MCF 10A (cell line): ENCODE results near the gene DCPS. TPM values are rescaled to one million over a fixed set of nuclear protein-coding genes. Genes with fewer than 3 reads are reported as not detected.
"Not testable (repeated sequence)": the region's sequence is repeated elsewhere in the genome, so short reads cannot be mapped to it uniquely, and the experiment has no call there.

ENCODE experiments used
- BruUV-seq: library from RNA; stranded (reverse); fragments of 400-500 nt; replicated peaks from 2 replicates; lab custom pipeline; 2021; lab: Mats Ljungman, UMichigan
- CTCF ChIA-PET: fragments of 300-600 bp; sonication (Branson Sonifier 250); formaldehyde crosslinking; extraction: SDS; loops from one replicate; lab custom pipeline; 2021; ENCODE audit warnings: antibody characterized with exemption, inconsistent platforms; lab: Yijun Ruan, JAX
- POLR2A ChIA-PET: fragments of 300-600, 350-650 bp; sonication (Branson Sonifier 250); formaldehyde crosslinking; extraction: SDS; loops from one replicate; lab custom pipeline; 2020; ENCODE audit warnings: antibody characterized with exemption, inconsistent platforms; lab: Yijun Ruan, JAX
- DNase-seq: peaks from one replicate; pipeline ENCODE4 v3.0.0-alpha.2; 2018; ENCODE audit not compliant: unreplicated experiment
- H3K27ac Mint-ChIP-seq: one replicate; pipeline ENCODE4 v1.8.0; 2022; ENCODE audit warnings: mild to moderate bottlenecking, low read depth, mixed read lengths; ENCODE audit not compliant: unreplicated experiment
- H3K27me3 Mint-ChIP-seq: one replicate; pipeline ENCODE4 v1.8.0; 2022; ENCODE audit warnings: mixed read lengths; ENCODE audit not compliant: insufficient read depth, unreplicated experiment
- H3K36me3 Mint-ChIP-seq: one replicate; pipeline ENCODE4 v1.8.0; 2022; ENCODE audit warnings: mild to moderate bottlenecking, moderate library complexity, mixed read lengths; ENCODE audit not compliant: insufficient read depth, unreplicated experiment
- H3K4me1 Mint-ChIP-seq: one replicate; pipeline ENCODE4 v1.8.0; 2022; ENCODE audit warnings: mixed read lengths; ENCODE audit not compliant: insufficient read depth, unreplicated experiment
- H3K4me3 Mint-ChIP-seq: one replicate; pipeline ENCODE4 v1.8.0; 2022; ENCODE audit warnings: mild to moderate bottlenecking, moderate library complexity, mixed read lengths; ENCODE audit not compliant: unreplicated experiment
- H3K9me3 Mint-ChIP-seq: one replicate; pipeline ENCODE4 v1.8.0; 2022; ENCODE audit warnings: mixed read lengths; ENCODE audit not compliant: unreplicated experiment
- CTCF ChIP-seq: fragments of 200-600 bp; IDR thresholded peaks from one replicate; pipeline ENCODE4 v1.8.0; 2022; ENCODE audit warnings: antibody characterized with exemption, mild to moderate bottlenecking; ENCODE audit not compliant: unreplicated experiment
- intact Hi-C: fragments of 100-400 bp; cut with micrococcal nuclease; formaldehyde crosslinking; loops from 2 replicates; pipeline ENCODE4 v1.14.1; 2022
- total RNA-seq: library from RNA; stranded (reverse); gene quantifications from 2 replicates; pipeline ENCODE4 v1.2.3, GENCODE V29; 2022

Gene DCPS
- total RNA-seq, 1 experiment from 2014 or later, result 33.7 TPM

GRCh38 chr11:126384449-126385070 is 80.7 kb downstream of the DCPS start:
- Mint-ChIP-seq H3K36me3 (no peaks in the 10 kb centered on the region), H3K27ac (no peak overlapping the region), H3K27me3 (no peaks in the 10 kb centered on the region), H3K9me3 (no peaks in the 10 kb centered on the region), H3K4me1 (peaks cover 27% of the 10 kb centered on the region), H3K4me3 (no peak overlapping the region)
- intact Hi-C loops, result no loop called here
- TF ChIP-seq CTCF, result no peak
- BruUV-seq, result no TSS peak
- POLR2A ChIA-PET, result no interaction called here
- DNase-seq, result no peak
- CTCF ChIA-PET, result interaction anchor here (0.9 kb wide), 1 partner anchor 7 kb away, joined by 3 read pairs; no protein-coding TSS in a partner anchor

- no peak overlapping the region for H3K4me3 Mint-ChIP-seq
- BruUV-seq, result no TSS peak
- no peaks in the 10 kb centered on the region for H3K9me3 Mint-ChIP-seq
- H3K27me3 Mint-ChIP-seq, result no peaks in the 10 kb centered on the region
- intact Hi-C loops, result no loop called here
- no peak for DNase-seq
- no peak for TF ChIP-seq CTCF
- peak overlapping the region; percentile 42 for H3K27ac Mint-ChIP-seq
- peaks cover 28% of the 10 kb centered on the region for H3K4me1 Mint-ChIP-seq
- ChIA-PET CTCF (interaction anchor here (0.6 to 1.8 kb wide), 3 partner anchors 75 to 1073 kb away, joined by 3 to 12 read pairs (median 6); no protein-coding TSS in a partner anchor), POLR2A (interaction anchor here (0.9 kb wide), 1 partner anchor 13 kb away, joined by 3 read pairs; no protein-coding TSS in a partner anchor)
- H3K36me3 Mint-ChIP-seq, result no peaks in the 10 kb centered on the region
These were observed 82.3 kb downstream of the DCPS start for GRCh38 chr11:126385991-126386728.

- H3K36me3 Mint-ChIP-seq, H3K9me3 Mint-ChIP-seq, BruUV-seq, H3K27me3 Mint-ChIP-seq, intact Hi-C loops, H3K4me3 Mint-ChIP-seq, POLR2A ChIA-PET: not testable (repeated sequence)
- CTCF ChIA-PET, result interaction anchor here (1.2 to 1.8 kb wide), 2 partner anchors 76 to 94 kb away, joined by 6 to 12 read pairs; no protein-coding TSS in a partner anchor
- DNase-seq, result peak; percentile 83
- peak overlapping the region; percentile 42 for H3K27ac Mint-ChIP-seq
- peaks cover 34% of the 10 kb centered on the region for H3K4me1 Mint-ChIP-seq
These were observed 82.8 kb downstream of the DCPS start for GRCh38 chr11:126386729-126387071.

- H3K27ac Mint-ChIP-seq, result no peak overlapping the region
- no peaks in the 10 kb centered on the region for H3K36me3 Mint-ChIP-seq
- TF ChIP-seq CTCF, result no peak
- no TSS peak for BruUV-seq
- H3K9me3 Mint-ChIP-seq, result no peaks in the 10 kb centered on the region
- no peak for DNase-seq
- POLR2A ChIA-PET, result interaction anchor here (0.6 to 0.8 kb wide), 2 partner anchors 17 to 32 kb away, joined by 3 read pairs; partner anchors contain the start of gene ST3GAL4
- no peak overlapping the region for H3K4me3 Mint-ChIP-seq
- CTCF ChIA-PET, result interaction anchor here (1.8 kb wide), 1 partner anchor 77 kb away, joined by 12 read pairs; no protein-coding TSS in a partner anchor
- intact Hi-C loops, result no loop called here
- peaks cover 42% of the 10 kb centered on the region for H3K4me1 Mint-ChIP-seq
- H3K27me3 Mint-ChIP-seq, result no peaks in the 10 kb centered on the region
These were observed 84.0 kb downstream of the DCPS start for GRCh38 chr11:126387857-126388256.
